Activated T-helper 9 cell treated with anti-CD3 and anti-CD28 coated beads, Interleukin-2, amount 50 U/mL, for 16 hours (primary cell): ENCODE measurements around the gene EFEMP1.

Experiments
- DNase-seq: peaks from one replicate; pipeline ENCODE4 v3.0.0-alpha.2; 2020; ENCODE audit warnings: low read depth

Gene EFEMP1

GRCh38 chr2:55932843-55933242 is 9.3 kb upstream of the EFEMP1 start:
- DNase-seq: no peak

GRCh38 chr2:55931281-55931680 is 7.7 kb upstream of the EFEMP1 start:
- no peak for DNase-seq

- DNase-seq: no peak
Measured at GRCh38 chr2:55929476-55929875, 5.9 kb upstream of the EFEMP1 start.

GRCh38 chr2:55926974-55927373 is 3.4 kb upstream of the EFEMP1 start:
- DNase-seq: no peak

GRCh38 chr2:55926246-55926645 is 2.7 kb upstream of the EFEMP1 start:
- DNase-seq: no peak

- DNase-seq: no peak
Measured at GRCh38 chr2:55923982-55924321, 370 bp upstream of the EFEMP1 start.

- no peak for DNase-seq
Measured at GRCh38 chr2:55922291-55922907, 1.2 kb downstream of the EFEMP1 start.

- no peak for DNase-seq
Measured at GRCh38 chr2:55919574-55919973, 4.0 kb downstream of the EFEMP1 start.

GRCh38 chr2:55918856-55919255 is 4.7 kb downstream of the EFEMP1 start:
- no peak for DNase-seq

- DNase-seq: no peak
Measured at GRCh38 chr2:55917713-55918390, 5.7 kb downstream of the EFEMP1 start.

- no peak for DNase-seq
Measured at GRCh38 chr2:55917117-55917516, 6.5 kb downstream of the EFEMP1 start.

GRCh38 chr2:55916473-55917049 is 7.0 kb downstream of the EFEMP1 start:
- DNase-seq: no peak

- no peak for DNase-seq
Measured at GRCh38 chr2:55914786-55915185, 8.8 kb downstream of the EFEMP1 start.

GRCh38 chr2:55912926-55913325 is 10.7 kb downstream of the EFEMP1 start:
- no peak for DNase-seq

- DNase-seq: no peak
Measured at GRCh38 chr2:55910077-55910476, 13.5 kb downstream of the EFEMP1 start.

- no peak for DNase-seq
Measured at GRCh38 chr2:55907686-55908085, 15.9 kb downstream of the EFEMP1 start.

GRCh38 chr2:55906993-55907392 is 16.6 kb downstream of the EFEMP1 start:
- no peak for DNase-seq

- no peak for DNase-seq
Measured at GRCh38 chr2:55903727-55904126, 19.9 kb downstream of the EFEMP1 start.

- DNase-seq: no peak
Measured at GRCh38 chr2:55902971-55903370, 20.6 kb downstream of the EFEMP1 start.

- no peak for DNase-seq
Measured at GRCh38 chr2:55902429-55902828, 21.2 kb downstream of the EFEMP1 start.

GRCh38 chr2:55901941-55902340 is 21.6 kb downstream of the EFEMP1 start:
- DNase-seq: no peak

GRCh38 chr2:55901322-55901721 is 22.3 kb downstream of the EFEMP1 start:
- DNase-seq: no peak

- no peak for DNase-seq
Measured at GRCh38 chr2:55899881-55900280, 23.7 kb downstream of the EFEMP1 start.
